Skeletal muscle cell (primary cell): Measurements from ENCODE around the gene NHEJ1.

Experiments
- DNase-seq: peaks from one replicate; pipeline ENCODE4 v3.0.0-alpha.2; 2010; ENCODE audit warnings: low read depth
- H3K4me3 ChIP-seq: 2 replicates; pipeline ENCODE4 v1.5.1; 2011; ENCODE audit warnings: low read depth, mild to moderate bottlenecking, control low read depth, low read length, moderate library complexity

Gene NHEJ1

GRCh38 chr2:219104107-219105035 lies 56.2 kb downstream of the NHEJ1 start:
- no peak overlapping the region for H3K4me3 ChIP-seq
- no peak for DNase-seq

- H3K4me3 ChIP-seq: no peak overlapping the region
- peak; percentile 21 for DNase-seq
Observed at GRCh38 chr2:219099329-219099728, 61.3 kb downstream of the NHEJ1 start.

GRCh38 chr2:219095406-219095935 lies 65.1 kb downstream of the NHEJ1 start:
- H3K4me3 ChIP-seq: no peak overlapping the region
- DNase-seq: no peak

GRCh38 chr2:219094171-219094570 lies 66.4 kb downstream of the NHEJ1 start:
- H3K4me3 ChIP-seq: no peak overlapping the region
- DNase-seq: no peak

- no peak for DNase-seq
Observed at GRCh38 chr2:219090436-219091299, 69.9 kb downstream of the NHEJ1 start.

GRCh38 chr2:219089330-219089729 lies 71.3 kb downstream of the NHEJ1 start:
- no peak for DNase-seq
- H3K4me3 ChIP-seq: no peak overlapping the region

More at GRCh38 chr2:219090436-219091299, 69.9 kb downstream of the NHEJ1 start:
- no peak overlapping the region for H3K4me3 ChIP-seq

GRCh38 chr2:219087848-219088247 lies 72.8 kb downstream of the NHEJ1 start:
- H3K4me3 ChIP-seq: no peak overlapping the region
- DNase-seq: no peak

- H3K4me3 ChIP-seq: no peak overlapping the region
- DNase-seq: no peak
Observed at GRCh38 chr2:219087361-219087760, 73.3 kb downstream of the NHEJ1 start.

- DNase-seq: no peak
- H3K4me3 ChIP-seq: no peak overlapping the region
Observed at GRCh38 chr2:219086196-219086595, 74.4 kb downstream of the NHEJ1 start.

GRCh38 chr2:219084791-219085190 lies 75.8 kb downstream of the NHEJ1 start:
- DNase-seq: no peak
- H3K4me3 ChIP-seq: no peak overlapping the region

- DNase-seq: no peak
- H3K4me3 ChIP-seq: no peak overlapping the region
Observed at GRCh38 chr2:219082332-219082958, 78.2 kb downstream of the NHEJ1 start.

GRCh38 chr2:219081701-219082331 lies 78.8 kb downstream of the NHEJ1 start:
- H3K4me3 ChIP-seq: no peak overlapping the region
- DNase-seq: no peak

GRCh38 chr2:219081096-219081495 lies 79.5 kb downstream of the NHEJ1 start:
- no peak overlapping the region for H3K4me3 ChIP-seq
- DNase-seq: no peak

- no peak overlapping the region for H3K4me3 ChIP-seq
- DNase-seq: no peak
Observed at GRCh38 chr2:219079417-219079816, 81.2 kb downstream of the NHEJ1 start.

GRCh38 chr2:219078951-219079350 lies 81.7 kb downstream of the NHEJ1 start:
- DNase-seq: no peak
- no peak overlapping the region for H3K4me3 ChIP-seq

- no peak for DNase-seq
Observed at GRCh38 chr2:219078126-219078525, 82.5 kb downstream of the NHEJ1 start.

GRCh38 chr2:219076253-219076652 lies 84.4 kb downstream of the NHEJ1 start:
- DNase-seq: no peak
- no peak overlapping the region for H3K4me3 ChIP-seq

More at GRCh38 chr2:219078126-219078525, 82.5 kb downstream of the NHEJ1 start:
- no peak overlapping the region for H3K4me3 ChIP-seq

GRCh38 chr2:219073413-219074129 lies 87.0 kb downstream of the NHEJ1 start:
- no peak overlapping the region for H3K4me3 ChIP-seq
- DNase-seq: peak; percentile 25
